Cardiac fibroblast (primary cell): ENCODE data around the gene NDUFS7.

Experiments used
- DNase-seq, 2 donors: peaks; one replicate each; pipeline versions ENCODE4 v3.0.0 to v3.0.0-alpha.2; 2010; ENCODE audit warnings: low read depth in 2 of 2
- H3K4me3 ChIP-seq, 2 donors: replicated peaks in 1 of 2; 1 replicate in 1 of 2; 2 replicates in 1 of 2; pipeline ENCODE4 v1.5.1; 2011; ENCODE audit warnings: low read depth in 2 of 2, low read length in 2 of 2, mild to moderate bottlenecking in 2 of 2, moderate library complexity in 1 of 2
- TF ChIP-seq, protein P1 (sequence below): IDR thresholded peaks from one replicate; pipeline ENCODE4 v1.5.1; 2011; ENCODE audit warnings: low read depth, mild to moderate bottlenecking, low read length, inconsistent platforms

The NDUFS7 gene

DNA sequence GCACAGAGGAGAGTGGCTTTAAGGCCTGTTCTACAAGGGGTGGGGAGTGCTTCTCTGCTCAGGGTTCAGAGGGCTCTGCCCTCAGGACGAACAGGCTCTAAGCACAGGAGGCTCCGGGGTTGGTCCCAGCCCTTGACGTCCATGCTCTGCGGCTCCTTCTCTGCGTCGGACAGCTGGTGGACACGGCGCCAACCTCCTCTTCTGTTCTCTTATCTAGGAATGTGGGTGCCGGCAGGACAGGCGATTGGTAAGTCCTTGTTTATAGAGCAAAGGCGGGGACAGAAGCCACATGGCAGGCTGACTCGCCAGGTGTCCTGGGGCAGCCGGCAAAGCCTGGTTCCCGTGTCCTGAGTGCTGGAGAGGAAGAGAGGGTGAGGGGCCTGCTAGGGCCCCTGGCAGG, 46.0 kb downstream of the NDUFS7 start:
- peak in 1 of 2 donors; percentile 50 for DNase-seq
- H3K4me3 ChIP-seq, result no peak overlapping the region
- TF ChIP-seq, protein P1, sequence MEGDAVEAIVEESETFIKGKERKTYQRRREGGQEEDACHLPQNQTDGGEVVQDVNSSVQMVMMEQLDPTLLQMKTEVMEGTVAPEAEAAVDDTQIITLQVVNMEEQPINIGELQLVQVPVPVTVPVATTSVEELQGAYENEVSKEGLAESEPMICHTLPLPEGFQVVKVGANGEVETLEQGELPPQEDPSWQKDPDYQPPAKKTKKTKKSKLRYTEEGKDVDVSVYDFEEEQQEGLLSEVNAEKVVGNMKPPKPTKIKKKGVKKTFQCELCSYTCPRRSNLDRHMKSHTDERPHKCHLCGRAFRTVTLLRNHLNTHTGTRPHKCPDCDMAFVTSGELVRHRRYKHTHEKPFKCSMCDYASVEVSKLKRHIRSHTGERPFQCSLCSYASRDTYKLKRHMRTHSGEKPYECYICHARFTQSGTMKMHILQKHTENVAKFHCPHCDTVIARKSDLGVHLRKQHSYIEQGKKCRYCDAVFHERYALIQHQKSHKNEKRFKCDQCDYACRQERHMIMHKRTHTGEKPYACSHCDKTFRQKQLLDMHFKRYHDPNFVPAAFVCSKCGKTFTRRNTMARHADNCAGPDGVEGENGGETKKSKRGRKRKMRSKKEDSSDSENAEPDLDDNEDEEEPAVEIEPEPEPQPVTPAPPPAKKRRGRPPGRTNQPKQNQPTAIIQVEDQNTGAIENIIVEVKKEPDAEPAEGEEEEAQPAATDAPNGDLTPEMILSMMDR, result no peak

DNA sequence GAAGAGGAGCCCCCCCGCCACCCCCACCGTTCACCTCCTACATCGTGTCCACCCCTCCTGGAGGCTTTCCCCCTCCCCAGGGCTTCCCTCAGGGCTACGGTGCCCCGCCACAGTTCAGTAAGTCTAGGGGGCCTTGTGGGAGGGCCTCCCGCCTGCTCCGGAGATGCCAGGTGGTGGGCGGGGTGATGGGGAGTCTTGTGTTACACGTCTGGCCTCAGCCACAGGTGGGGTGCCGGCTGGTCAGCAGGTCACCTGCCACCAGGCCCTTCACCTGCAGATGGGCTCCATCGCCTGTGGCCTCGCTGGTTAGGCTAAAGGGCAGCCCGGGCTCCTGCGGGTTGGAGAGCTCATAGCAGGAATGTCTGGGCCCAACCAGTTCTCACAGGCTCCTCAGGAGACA, 46.5 kb downstream of the NDUFS7 start:
- no peak overlapping the region for H3K4me3 ChIP-seq
- no peak for DNase-seq
- TF ChIP-seq, protein P1, result no peak

DNA sequence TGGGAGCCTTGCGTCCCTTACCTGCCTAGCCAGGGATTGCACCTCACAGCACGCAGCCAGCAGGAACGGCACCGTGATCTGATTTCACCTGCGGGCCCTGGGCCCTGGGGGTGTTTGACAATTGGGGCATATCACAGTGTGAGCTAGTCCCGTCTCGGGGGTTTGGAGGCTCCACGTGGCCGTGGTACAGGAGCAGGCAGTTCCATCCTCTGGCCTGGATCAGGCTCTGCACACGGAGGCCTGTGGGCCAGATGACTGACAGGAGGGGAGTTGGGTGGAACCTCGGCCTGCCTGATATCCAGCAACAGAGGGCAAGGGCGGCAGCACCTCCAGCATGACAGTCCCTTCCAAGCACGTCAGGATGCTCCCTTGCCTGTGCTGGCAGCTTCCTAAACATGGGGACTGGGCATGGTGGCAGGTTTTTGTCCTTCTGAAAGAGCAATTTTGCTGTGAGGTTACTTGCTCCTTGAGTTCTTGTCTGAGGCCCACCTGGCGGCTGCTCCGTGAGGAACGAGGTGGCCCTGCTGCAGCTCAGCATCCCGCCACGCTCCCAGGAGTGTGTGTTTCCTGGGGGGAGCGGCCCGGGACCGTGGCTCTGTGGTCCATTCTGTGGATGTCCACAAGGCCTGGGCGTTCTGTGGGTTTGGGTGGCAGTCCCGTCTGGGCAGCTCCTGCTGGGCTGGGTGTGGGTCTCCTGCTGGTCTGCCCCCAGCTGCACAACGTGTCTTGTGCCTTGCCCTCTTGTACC, 48.2 kb downstream of the NDUFS7 start:
- DNase-seq, result no peak
- TF ChIP-seq, protein P1, result no peak
- no peak overlapping the region for H3K4me3 ChIP-seq

DNA sequence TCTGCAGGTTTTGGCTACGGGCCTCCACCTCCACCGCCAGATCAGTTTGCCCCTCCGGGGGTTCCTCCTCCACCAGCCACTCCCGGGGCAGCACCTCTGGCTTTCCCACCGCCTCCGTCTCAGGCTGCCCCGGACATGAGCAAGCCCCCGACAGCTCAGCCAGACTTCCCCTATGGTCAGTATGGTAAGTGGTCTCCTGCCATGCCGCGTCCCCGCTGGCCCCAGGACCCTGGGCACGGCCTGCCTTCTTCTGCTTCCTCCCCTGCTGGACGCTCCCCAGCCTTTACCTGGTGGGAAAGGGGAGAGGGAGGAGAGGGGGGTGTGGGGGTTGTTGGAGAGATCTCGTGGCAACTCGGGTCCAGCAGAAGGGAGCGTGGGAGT, 48.8 kb downstream of the NDUFS7 start:
- no peak overlapping the region for H3K4me3 ChIP-seq
- TF ChIP-seq, protein P1, result no peak
- DNase-seq, result no peak

DNA sequence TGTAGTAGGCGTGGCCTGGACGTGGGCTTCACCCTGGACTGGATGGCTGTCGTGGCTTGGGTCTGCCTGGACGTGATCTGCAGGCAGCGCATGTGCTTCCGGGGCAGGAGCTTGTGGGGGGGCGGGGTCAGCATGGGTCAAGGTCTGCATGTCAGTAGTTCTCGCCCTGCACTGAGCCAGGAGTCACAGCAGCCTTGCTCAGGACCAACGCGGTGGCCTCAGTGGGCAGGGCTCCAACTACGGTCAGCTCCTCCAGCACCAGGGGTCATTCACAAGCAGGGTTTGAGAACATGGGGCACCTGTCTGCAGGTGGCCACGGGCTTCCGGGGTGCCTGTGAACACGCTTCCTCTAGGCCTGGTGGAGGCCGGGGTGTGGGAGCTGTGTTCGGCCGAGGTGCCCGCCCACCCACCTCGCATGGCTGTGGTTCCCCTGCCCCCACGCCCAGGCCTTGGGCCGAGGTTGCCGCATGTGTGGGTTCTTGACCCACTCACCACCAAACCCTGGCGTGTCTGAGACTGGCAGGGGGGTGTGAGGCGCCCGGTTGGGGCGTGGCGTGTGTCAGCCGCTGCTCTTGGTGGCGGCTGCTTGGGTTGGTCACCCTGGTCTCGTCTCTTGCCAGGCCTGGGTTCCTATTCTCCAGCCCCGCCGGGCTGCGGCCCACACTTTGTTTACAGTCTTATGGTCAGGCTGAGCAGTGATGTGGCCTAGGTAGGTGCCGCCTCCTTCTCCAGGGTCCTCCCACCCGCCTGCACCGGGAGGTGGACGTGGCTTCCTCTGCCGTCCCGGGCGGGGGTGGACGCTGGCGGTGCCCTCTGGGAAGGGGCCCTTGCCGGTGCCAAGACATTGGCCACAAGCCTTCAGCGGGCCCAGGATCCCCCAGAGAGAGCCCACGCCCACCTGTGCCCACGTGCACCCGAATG, 49.7 kb downstream of the NDUFS7 start:
- DNase-seq, result no peak
- TF ChIP-seq, protein P1, result no peak
- no peak overlapping the region for H3K4me3 ChIP-seq

DNA sequence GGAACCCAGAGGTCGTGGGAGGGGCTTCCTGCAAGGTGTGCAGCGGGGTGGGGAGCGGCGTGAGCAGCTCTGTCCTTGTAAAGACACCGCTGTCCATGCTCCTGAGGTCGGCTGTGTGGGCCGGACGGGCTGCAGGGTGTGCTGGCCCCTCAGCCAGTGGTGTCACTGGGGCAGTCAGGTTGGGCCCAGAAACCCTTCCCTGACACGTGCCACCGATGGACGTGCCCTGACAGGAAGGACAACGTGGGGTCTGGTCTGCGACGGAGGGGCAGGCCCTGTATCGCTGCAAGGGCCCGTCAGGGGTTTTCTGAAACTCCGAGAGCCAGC, 50.3 kb downstream of the NDUFS7 start:
- H3K4me3 ChIP-seq, result no peak overlapping the region
- TF ChIP-seq, protein P1, result no peak
- DNase-seq, result no peak
